ENCODE measurements around the gene MRE11. TPM values are rescaled to one million over a fixed set of nuclear protein-coding genes. Genes with fewer than 3 reads are reported as not detected.
"Not testable (repeated sequence)": the region's sequence is repeated elsewhere in the genome, so short reads cannot be mapped to it uniquely, and the experiment has no call there.

MRE11 gene
- total RNA-seq, 1 donor from 2014 or later: 17.1 TPM

GRCh38 chr11:94511932-94512781, 18.5 kb upstream of the MRE11 start, which contains the start of gene C11orf97:
C11orf97 (plus strand) TSS chr11:94512461; CDS start chr11:94512529, 68 bp downstream.
- Mint-ChIP-seq H3K4me1 (ENCODE audit: unreplicated experiment) (peaks cover 2% of the 10 kb centered on the region), H3K4me3 (ENCODE audit: unreplicated experiment) (peak within 1 kb of the TSS; percentile 87), H3K36me3 (ENCODE audit: low read depth, unreplicated experiment) (no peaks in the 10 kb centered on the region), H3K27me3 (ENCODE audit: unreplicated experiment) (peaks cover 6% of the 10 kb centered on the region), H3K9me3 (ENCODE audit: unreplicated experiment) (no peaks in the 10 kb centered on the region), H3K27ac (ENCODE audit: unreplicated experiment) (no peak within 1 kb of the TSS)
- TF ChIP-seq CTCF (IDR thresholded peaks at IDR 0.05; ENCODE audit: unreplicated experiment): no peak
- DNase-seq (ENCODE audit: low spot score): peak; percentile 73

GRCh38 chr11:94507485-94507884, 13.8 kb upstream of the MRE11 start:
- TF ChIP-seq CTCF (IDR thresholded peaks at IDR 0.05; ENCODE audit: unreplicated experiment): no peak
- Mint-ChIP-seq H3K27ac (ENCODE audit: unreplicated experiment) (no peak overlapping the region), H3K9me3 (ENCODE audit: unreplicated experiment) (no peaks in the 10 kb centered on the region), H3K4me1 (ENCODE audit: unreplicated experiment) (no peaks in the 10 kb centered on the region), H3K4me3 (ENCODE audit: unreplicated experiment) (no peak overlapping the region), H3K27me3 (ENCODE audit: unreplicated experiment) (peaks cover 2% of the 10 kb centered on the region), H3K36me3 (ENCODE audit: low read depth, unreplicated experiment) (no peaks in the 10 kb centered on the region)
- DNase-seq (ENCODE audit: low spot score): no peak

GRCh38 chr11:94506513-94506912, 12.9 kb upstream of the MRE11 start:
- not testable (repeated sequence) for H3K36me3 Mint-ChIP-seq (ENCODE audit: low read depth, unreplicated experiment); H3K4me1 Mint-ChIP-seq (ENCODE audit: unreplicated experiment); H3K9me3 Mint-ChIP-seq (ENCODE audit: unreplicated experiment); H3K27me3 Mint-ChIP-seq (ENCODE audit: unreplicated experiment); H3K4me3 Mint-ChIP-seq (ENCODE audit: unreplicated experiment); DNase-seq (ENCODE audit: low spot score); H3K27ac Mint-ChIP-seq (ENCODE audit: unreplicated experiment)

GRCh38 chr11:94504689-94505293, 11.1 kb upstream of the MRE11 start:
- H3K4me3 Mint-ChIP-seq (ENCODE audit: unreplicated experiment): no peak overlapping the region
- no peaks in the 10 kb centered on the region for H3K4me1 Mint-ChIP-seq (ENCODE audit: unreplicated experiment)
- peaks cover 2% of the 10 kb centered on the region for H3K27me3 Mint-ChIP-seq (ENCODE audit: unreplicated experiment)
- H3K36me3 Mint-ChIP-seq (ENCODE audit: low read depth, unreplicated experiment): no peaks in the 10 kb centered on the region
- H3K27ac Mint-ChIP-seq (ENCODE audit: unreplicated experiment): no peak overlapping the region
- H3K9me3 Mint-ChIP-seq (ENCODE audit: unreplicated experiment): no peaks in the 10 kb centered on the region
- TF ChIP-seq CTCF (IDR thresholded peaks at IDR 0.05; ENCODE audit: unreplicated experiment): peak; percentile 77
- DNase-seq (ENCODE audit: low spot score): peak; percentile 8

GRCh38 chr11:94501522-94501921, 7.9 kb upstream of the MRE11 start:
- Mint-ChIP-seq H3K27me3 (ENCODE audit: unreplicated experiment) (no peaks in the 10 kb centered on the region), H3K27ac (ENCODE audit: unreplicated experiment) (no peak overlapping the region), H3K4me1 (ENCODE audit: unreplicated experiment) (no peaks in the 10 kb centered on the region), H3K36me3 (ENCODE audit: low read depth, unreplicated experiment) (no peaks in the 10 kb centered on the region), H3K9me3 (ENCODE audit: unreplicated experiment) (no peaks in the 10 kb centered on the region), H3K4me3 (ENCODE audit: unreplicated experiment) (no peak overlapping the region)
- no peak for DNase-seq (ENCODE audit: low spot score)
- TF ChIP-seq CTCF (IDR thresholded peaks at IDR 0.05; ENCODE audit: unreplicated experiment): no peak

Data from endothelial cell (in vitro differentiated cells).